Parathyroid adenoma (tissue), 2 donors: ENCODE data around the gene CACNA1C.

ENCODE experiments used
- H2AFZ ChIP-seq: fragments of 300-600 bp; sonication (generic); one replicate; pipeline ENCODE4 v1.7.0; 2017; ENCODE audit warnings: antibody characterized with exemption, mild to moderate bottlenecking
- H3K27ac ChIP-seq: fragments of 300-600 bp; sonication (generic); one replicate; pipeline ENCODE4 v1.7.0; 2017
- H3K27me3 ChIP-seq: fragments of 300-600 bp; sonication (generic); one replicate; pipeline ENCODE4 v1.7.0; 2017; ENCODE audit warnings: low read length; ENCODE audit not compliant: control insufficient read depth, insufficient read depth
- H3K36me3 ChIP-seq: fragments of 300-600 bp; sonication (generic); one replicate; pipeline ENCODE4 v1.7.0; 2017; ENCODE audit warnings: low read length; ENCODE audit not compliant: control insufficient read depth, insufficient read depth
- H3K4me1 ChIP-seq: fragments of 300-600 bp; sonication (generic); one replicate; pipeline ENCODE4 v1.7.0; 2017; ENCODE audit warnings: control low read depth
- H3K4me2 ChIP-seq: fragments of 300-600 bp; sonication (generic); one replicate; pipeline ENCODE4 v1.7.0; 2017; ENCODE audit warnings: low read length
- H3K4me3 ChIP-seq: fragments of 300-600 bp; sonication (generic); one replicate; pipeline ENCODE4 v1.7.0; 2017; ENCODE audit warnings: low read depth, low read length
- H3K79me2 ChIP-seq: fragments of 300-600 bp; sonication (generic); one replicate; pipeline ENCODE4 v1.7.0; 2017; ENCODE audit warnings: control low read depth
- H3K9ac ChIP-seq: fragments of 300-600 bp; sonication (generic); one replicate; pipeline ENCODE4 v1.7.0; 2017; ENCODE audit warnings: mild to moderate bottlenecking
- H3K9me3 ChIP-seq: fragments of 300-600 bp; sonication (generic); one replicate; pipeline ENCODE4 v1.7.0; 2017; ENCODE audit warnings: low read length; ENCODE audit not compliant: control insufficient read depth
- TF ChIP-seq, protein P1 (sequence below): fragments of 300-600 bp; sonication (generic); IDR thresholded peaks from one replicate; pipeline ENCODE4 v1.7.0; 2017; ENCODE audit warnings: antibody characterized with exemption, mild to moderate bottlenecking
- donor health status: primary hyperparathyroidism.

The CACNA1C gene

DNA sequence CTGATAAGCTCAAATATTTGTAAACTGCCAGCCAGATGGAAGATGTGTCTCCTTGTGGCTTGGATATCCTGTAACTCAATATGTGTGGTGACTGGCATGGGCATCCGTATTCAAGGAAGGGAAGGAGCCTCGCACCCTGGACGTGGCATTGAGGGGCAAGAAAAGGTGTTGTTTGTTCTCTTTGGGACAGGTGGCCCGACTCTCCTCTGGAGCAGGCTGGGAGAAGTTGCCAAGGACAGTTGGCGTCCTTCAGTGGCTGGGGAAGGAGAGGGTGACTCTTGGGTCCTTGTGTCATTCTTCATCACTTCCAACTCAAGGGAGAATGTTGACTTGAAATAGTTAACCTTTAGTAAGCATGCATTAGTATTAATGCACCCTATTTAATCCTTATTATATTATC is 39.6 kb downstream of the CACNA1C start:
- TF ChIP-seq, protein P1, sequence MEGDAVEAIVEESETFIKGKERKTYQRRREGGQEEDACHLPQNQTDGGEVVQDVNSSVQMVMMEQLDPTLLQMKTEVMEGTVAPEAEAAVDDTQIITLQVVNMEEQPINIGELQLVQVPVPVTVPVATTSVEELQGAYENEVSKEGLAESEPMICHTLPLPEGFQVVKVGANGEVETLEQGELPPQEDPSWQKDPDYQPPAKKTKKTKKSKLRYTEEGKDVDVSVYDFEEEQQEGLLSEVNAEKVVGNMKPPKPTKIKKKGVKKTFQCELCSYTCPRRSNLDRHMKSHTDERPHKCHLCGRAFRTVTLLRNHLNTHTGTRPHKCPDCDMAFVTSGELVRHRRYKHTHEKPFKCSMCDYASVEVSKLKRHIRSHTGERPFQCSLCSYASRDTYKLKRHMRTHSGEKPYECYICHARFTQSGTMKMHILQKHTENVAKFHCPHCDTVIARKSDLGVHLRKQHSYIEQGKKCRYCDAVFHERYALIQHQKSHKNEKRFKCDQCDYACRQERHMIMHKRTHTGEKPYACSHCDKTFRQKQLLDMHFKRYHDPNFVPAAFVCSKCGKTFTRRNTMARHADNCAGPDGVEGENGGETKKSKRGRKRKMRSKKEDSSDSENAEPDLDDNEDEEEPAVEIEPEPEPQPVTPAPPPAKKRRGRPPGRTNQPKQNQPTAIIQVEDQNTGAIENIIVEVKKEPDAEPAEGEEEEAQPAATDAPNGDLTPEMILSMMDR, result no peak
- H3K27me3 ChIP-seq, result no peaks in the 10 kb centered on the region

GRCh38 chr12:2092890-2093289 is 40.1 kb downstream of the CACNA1C start:
- Histone ChIP-seq H3K4me1 (no peaks in the 10 kb centered on the region), H2AFZ (no peak overlapping the region), H3K36me3 (no peaks in the 10 kb centered on the region), H3K79me2 (no peaks in the 10 kb centered on the region), H3K27me3 (no peaks in the 10 kb centered on the region), H3K4me2 (no peak overlapping the region), H3K27ac (no peak overlapping the region), H3K9ac (no peak overlapping the region), H3K9me3 (no peaks in the 10 kb centered on the region), H3K4me3 (no peak overlapping the region)
- TF ChIP-seq, protein P1, result no peak

More for the DNA sequence above, 39.6 kb downstream of the CACNA1C start:
- H3K9me3 ChIP-seq, result no peaks in the 10 kb centered on the region
- no peak overlapping the region for H3K4me3 ChIP-seq
- no peak overlapping the region for H3K27ac ChIP-seq
- H3K9ac ChIP-seq, result no peak overlapping the region
- H2AFZ ChIP-seq, result no peak overlapping the region
- no peaks in the 10 kb centered on the region for H3K4me1 ChIP-seq
- no peak overlapping the region for H3K4me2 ChIP-seq
- H3K36me3 ChIP-seq, result no peaks in the 10 kb centered on the region
- H3K79me2 ChIP-seq, result no peaks in the 10 kb centered on the region

- Histone ChIP-seq H3K27me3 (no peaks in the 10 kb centered on the region), H3K4me3 (no peak overlapping the region), H3K9me3 (no peaks in the 10 kb centered on the region), H3K36me3 (no peaks in the 10 kb centered on the region), H3K79me2 (no peaks in the 10 kb centered on the region), H3K27ac (no peak overlapping the region), H2AFZ (no peak overlapping the region), H3K4me2 (no peak overlapping the region), H3K4me1 (no peaks in the 10 kb centered on the region), H3K9ac (no peak overlapping the region)
- TF ChIP-seq, protein P1, result no peak
Measured at GRCh38 chr12:2094597-2094996, 41.8 kb downstream of the CACNA1C start.

GRCh38 chr12:2095878-2096277 is 43.1 kb downstream of the CACNA1C start:
- Histone ChIP-seq H3K4me3 (no peak overlapping the region), H3K9me3 (no peaks in the 10 kb centered on the region), H3K27me3 (no peaks in the 10 kb centered on the region), H3K9ac (no peak overlapping the region), H3K79me2 (no peaks in the 10 kb centered on the region), H3K4me2 (no peak overlapping the region), H2AFZ (no peak overlapping the region), H3K4me1 (no peaks in the 10 kb centered on the region), H3K27ac (no peak overlapping the region), H3K36me3 (no peaks in the 10 kb centered on the region)
- TF ChIP-seq, protein P1, result no peak

GRCh38 chr12:2097617-2098016 is 44.8 kb downstream of the CACNA1C start:
- H3K79me2 ChIP-seq, result no peaks in the 10 kb centered on the region
- H3K9ac ChIP-seq, result no peak overlapping the region
- no peaks in the 10 kb centered on the region for H3K36me3 ChIP-seq
- no peaks in the 10 kb centered on the region for H3K27me3 ChIP-seq
- H3K4me1 ChIP-seq, result no peaks in the 10 kb centered on the region
- TF ChIP-seq, protein P1, result no peak
- H3K4me2 ChIP-seq, result no peak overlapping the region
- no peak overlapping the region for H2AFZ ChIP-seq
- no peak overlapping the region for H3K27ac ChIP-seq
- no peaks in the 10 kb centered on the region for H3K9me3 ChIP-seq
- H3K4me3 ChIP-seq, result no peak overlapping the region
